Panc1 (cell line): ENCODE results near the gene TRAPPC13. TPM values are rescaled to one million over a fixed set of nuclear protein-coding genes. Genes with fewer than 3 reads are reported as not detected.

Source experiments
- ATAC-seq: fragments of 200-7000 bp; cut with Tn5 transposase; 2 replicates; pipeline ENCODE4 v1.9.1; 2020; ENCODE audit warnings: mild to moderate bottlenecking, moderate library complexity
- BruUV-seq: library from RNA; stranded (reverse); fragments of 400-500 nt; replicated peaks from 2 replicates; lab custom pipeline; 2021; lab: Mats Ljungman, UMichigan
- CTCF ChIA-PET: fragments of 300-600 bp; sonication (Branson Sonifier 250); formaldehyde crosslinking; loops from one replicate; lab custom pipeline; 2022; ENCODE audit warnings: antibody characterized with exemption; lab: Charles Lee
- POLR2A ChIA-PET: fragments of 300-600 bp; sonication (Branson Sonifier 250); formaldehyde crosslinking; loops from one replicate; lab custom pipeline; 2022; ENCODE audit warnings: antibody characterized with exemption; lab: Charles Lee
- DNase-seq: peaks from one replicate; pipeline ENCODE4 v3.0.0-alpha.2; 2010; ENCODE audit warnings: low read depth, low spot score
- H3K27ac ChIP-seq: 2 replicates; pipeline ENCODE4 v1.5.1; 2011; ENCODE audit warnings: mild to moderate bottlenecking, low read length, inconsistent platforms
- H3K27me3 ChIP-seq: fragments of 200-500 bp; sonication (Bioruptor generic); 2 replicates; pipeline ENCODE4 v1.6.0; 2014; ENCODE audit warnings: low read length, inconsistent platforms; ENCODE audit not compliant: control insufficient read depth, insufficient read depth
- H3K36me3 ChIP-seq: fragments of 200-500 bp; sonication (Bioruptor generic); 2 replicates; pipeline ENCODE4 v1.5.1; 2014; ENCODE audit warnings: inconsistent platforms, mild to moderate bottlenecking, low read length, moderate library complexity; ENCODE audit not compliant: control insufficient read depth, insufficient read depth
- H3K4me1 ChIP-seq: 2 replicates; pipeline ENCODE4 v1.5.1; 2011; ENCODE audit warnings: inconsistent platforms, mild to moderate bottlenecking, low read length, moderate library complexity; ENCODE audit not compliant: control insufficient read depth, insufficient read depth
- H3K4me3 ChIP-seq, 2 experiments: 2 replicates each; pipeline ENCODE4 v1.5.1; 2011 to 2012; ENCODE audit warnings: low read depth in 2 of 2, low read length in 2 of 2, mild to moderate bottlenecking in 2 of 2, inconsistent platforms in 1 of 2, moderate library complexity in 1 of 2
- H3K9me3 ChIP-seq: fragments of 200-500 bp; sonication (Bioruptor generic); 2 replicates; pipeline ENCODE4 v1.5.1; 2014; ENCODE audit warnings: low read depth, mild to moderate bottlenecking, inconsistent platforms, low read length, moderate library complexity; ENCODE audit not compliant: control insufficient read depth, insufficient read depth
- CTCF ChIP-seq: fragments of 450-650 bp; IDR thresholded peaks from 2 replicates; pipeline ENCODE4 v1.5.1; 2017; ENCODE audit warnings: mild to moderate bottlenecking
- POLR2AphosphoS5 ChIP-seq: IDR thresholded peaks from 2 replicates; pipeline ENCODE4 v1.6.1; 2012; ENCODE audit warnings: mild to moderate bottlenecking, low read depth, low read length, moderate library complexity
- REST ChIP-seq, 2 experiments: IDR thresholded peaks; 2 replicates each; pipeline ENCODE4 v1.6.1; 2011 to 2012; ENCODE audit warnings: low read depth in 2 of 2, control low read depth in 1 of 2, low read length in 1 of 2, mild to moderate bottlenecking in 1 of 2, moderate library complexity in 1 of 2; ENCODE audit not compliant: insufficient read depth in 1 of 2
- SIN3A ChIP-seq: IDR thresholded peaks from 2 replicates; pipeline ENCODE4 v1.6.1; 2012; ENCODE audit warnings: low read depth, mild to moderate bottlenecking, low read length, moderate library complexity, borderline replicate concordance; ENCODE audit not compliant: insufficient read depth
- TCF7L2 ChIP-seq: IDR thresholded peaks from 2 replicates; pipeline ENCODE4 v1.6.1; 2011; ENCODE audit warnings: mild to moderate bottlenecking, low read depth, low read length, inconsistent platforms
- in situ Hi-C: cut with HindIII; loops from 2 replicates; pipeline ENCODE4 v1.10.0; 2016; ENCODE audit warnings: low sequenced_read_pairs, low pct_unique_long_range_greater_than_20kb
- intact Hi-C: fragments of 100-400 bp; cut with micrococcal nuclease; formaldehyde crosslinking; loops from one replicate; pipeline ENCODE4 v1.10.0; 2022; ENCODE audit not compliant: unreplicated experiment
- total RNA-seq: library from RNA; stranded (reverse); gene quantifications from one replicate; pipeline ENCODE4 v1.2.1, GENCODE V29; 2021; ENCODE audit not compliant: unreplicated experiment

TRAPPC13 gene
- total RNA-seq, 1 experiment from 2014 or later = 17.3 TPM

GRCh38 chr5:65693121-65693520 is 68.3 kb downstream of the TRAPPC13 start:
- in situ Hi-C loops = no loop called here
- TF ChIP-seq SIN3A (no peak), TCF7L2 (no peak), POLR2AphosphoS5 (no peak), CTCF (no peak), REST (IDR thresholded peaks at IDR 0.05; ENCODE audit: insufficient read depth in 1 of 2, low read depth in 2 of 2, low read length in 1 of 2) (no peak)

GRCh38 chr5:65695162-65695755 is 70.4 kb downstream of the TRAPPC13 start:
- TF ChIP-seq CTCF (no peak), POLR2AphosphoS5 (no peak), REST (IDR thresholded peaks at IDR 0.05; ENCODE audit: insufficient read depth in 1 of 2, low read depth in 2 of 2, low read length in 1 of 2) (no peak), TCF7L2 (no peak), SIN3A (no peak)
- H3K9me3 ChIP-seq = no peaks in the 10 kb centered on the region
- CTCF ChIA-PET = no interaction called here
- ATAC-seq (no peak), DNase-seq (no peak)
- H3K27ac ChIP-seq = no peak overlapping the region
- no peaks in the 10 kb centered on the region for H3K4me1 ChIP-seq
- no peaks in the 10 kb centered on the region for H3K36me3 ChIP-seq
- in situ Hi-C loops = no loop called here
- intact Hi-C loops = no loop called here
- no peak overlapping the region for H3K4me3 ChIP-seq
- BruUV-seq = no TSS peak
- POLR2A ChIA-PET = no interaction called here
- H3K27me3 ChIP-seq = no peaks in the 10 kb centered on the region

More at GRCh38 chr5:65693121-65693520, 68.3 kb downstream of the TRAPPC13 start:
- no peaks in the 10 kb centered on the region for H3K9me3 ChIP-seq
- intact Hi-C loops = no loop called here
- ChIA-PET CTCF (no interaction called here), POLR2A (no interaction called here)
- no peaks in the 10 kb centered on the region for H3K36me3 ChIP-seq
- no peak overlapping the region for H3K4me3 ChIP-seq
- BruUV-seq = no TSS peak
- no peak for ATAC-seq
- H3K27me3 ChIP-seq = no peaks in the 10 kb centered on the region
- no peaks in the 10 kb centered on the region for H3K4me1 ChIP-seq
- DNase-seq = no peak
- no peak overlapping the region for H3K27ac ChIP-seq
